NB4 (cell line): Measurements from ENCODE around the gene AP1B1.

ENCODE experiments used
- DNase-seq: peaks from one replicate; pipeline ENCODE4 v3.0.0; 2010; ENCODE audit warnings: low read depth
- H3K4me3 ChIP-seq: one replicate; pipeline ENCODE4 v1.5.1; 2011; ENCODE audit warnings: mild to moderate bottlenecking, low read depth, low read length, moderate library complexity
- CTCF ChIP-seq: IDR thresholded peaks from one replicate; pipeline ENCODE4 v1.5.1; 2012; ENCODE audit warnings: low read depth, low read length
- MAX ChIP-seq: IDR thresholded peaks from 2 replicates; pipeline ENCODE4 v1.6.1; 2011; ENCODE audit warnings: low read depth, low read length
- MYC ChIP-seq: IDR thresholded peaks from 2 replicates; pipeline ENCODE4 v1.6.1; 2011; ENCODE audit warnings: low read depth, low read length
- POLR2A ChIP-seq: IDR thresholded peaks from 2 replicates; pipeline ENCODE4 v1.6.1; 2011; ENCODE audit warnings: mild to moderate bottlenecking; ENCODE audit not compliant: insufficient read length; ENCODE audit errors: extremely low read depth

AP1B1 gene

GRCh38 chr22:29317827-29318454 lies 70.4 kb downstream of the AP1B1 start:
- H3K4me3 ChIP-seq, result no peak overlapping the region
- TF ChIP-seq MAX (no peak), CTCF (no peak), POLR2A (no peak), MYC (no peak)
- DNase-seq, result no peak

GRCh38 chr22:29316141-29316828 lies 72.1 kb downstream of the AP1B1 start:
- DNase-seq, result no peak
- H3K4me3 ChIP-seq, result no peak overlapping the region
- TF ChIP-seq MYC, result no peak
- TF ChIP-seq MAX, result no peak
- no peak for TF ChIP-seq CTCF
- no peak for TF ChIP-seq POLR2A

- no peak for TF ChIP-seq MAX
- no peak for TF ChIP-seq MYC
- TF ChIP-seq CTCF, result no peak
- no peak for TF ChIP-seq POLR2A
- peak; percentile 52 for DNase-seq
- H3K4me3 ChIP-seq, result no peak within 1 kb of the TSS
Measured at GRCh38 chr22:29315286-29316140, 72.9 kb downstream of the AP1B1 start, which contains the start of gene RASL10A. TSS of gene RASL10A (minus strand) at chr22:29315697. CDS start at chr22:29315246, 451 bp downstream.

GRCh38 chr22:29314537-29315285 lies 73.7 kb downstream of the AP1B1 start:
- TF ChIP-seq MYC (no peak), CTCF (no peak), MAX (no peak), POLR2A (no peak)
- DNase-seq, result no peak
- H3K4me3 ChIP-seq, result no peak overlapping the region
